GM13977 (cell line): ENCODE measurements around the gene PRR19.

Experiments
- DNase-seq: peaks from one replicate; pipeline ENCODE4 v3.0.0; 2012; ENCODE audit warnings: low spot score
- in situ Hi-C: fragments of 300-500 bp; cut with MboI; formaldehyde crosslinking; loops from one replicate; pipeline ENCODE4 v1.12.0; 2022; ENCODE audit warnings: low sequenced_read_pairs, low pct_unique_long_range_greater_than_20kb, mixed read lengths, inconsistent platforms; ENCODE audit not compliant: unreplicated experiment
- TF ChIP-seq, protein P1 (sequence below): IDR thresholded peaks from 2 replicates; pipeline ENCODE4 v1.5.1; 2012; ENCODE audit warnings: mild to moderate bottlenecking, control low read depth; ENCODE audit not compliant: insufficient read depth; ENCODE audit errors: extremely low read depth, missing control alignments

Gene PRR19

DNA sequence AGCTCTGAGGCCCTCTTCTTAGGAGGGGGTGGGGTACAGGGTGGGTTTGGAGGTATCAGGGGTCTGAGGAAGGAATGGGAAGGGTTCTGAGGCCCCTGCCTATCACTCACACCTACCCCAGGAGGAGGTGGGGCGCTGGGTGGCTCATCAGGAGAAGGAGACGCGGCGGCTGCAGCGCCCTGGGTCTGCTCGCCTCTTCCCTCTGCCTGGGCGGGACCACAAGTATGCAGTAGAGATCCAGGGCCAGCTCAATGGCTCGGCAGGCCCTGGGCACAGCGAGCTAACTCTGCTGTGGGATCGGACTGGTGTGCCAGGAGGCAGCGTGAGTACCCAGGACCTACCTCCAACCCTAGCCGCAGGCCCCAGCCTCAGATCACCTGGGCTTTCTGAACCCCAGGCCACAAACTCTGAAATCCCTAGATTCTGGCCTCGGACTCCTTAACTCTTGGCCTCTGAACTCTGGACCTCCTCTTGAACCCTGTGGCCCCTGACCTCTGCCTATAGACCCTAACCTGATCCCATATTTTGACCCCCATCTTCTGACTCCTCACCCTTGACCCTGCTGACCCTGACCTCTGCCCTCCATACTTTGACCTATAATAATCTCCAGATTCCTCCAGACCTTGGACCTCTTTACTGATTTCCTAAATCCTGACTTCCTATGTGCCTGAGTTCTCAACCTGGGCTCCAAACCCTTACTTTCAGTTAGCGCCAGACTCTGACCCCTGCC lies 47.6 kb downstream of the PRR19 start:
- TF ChIP-seq, protein P1, sequence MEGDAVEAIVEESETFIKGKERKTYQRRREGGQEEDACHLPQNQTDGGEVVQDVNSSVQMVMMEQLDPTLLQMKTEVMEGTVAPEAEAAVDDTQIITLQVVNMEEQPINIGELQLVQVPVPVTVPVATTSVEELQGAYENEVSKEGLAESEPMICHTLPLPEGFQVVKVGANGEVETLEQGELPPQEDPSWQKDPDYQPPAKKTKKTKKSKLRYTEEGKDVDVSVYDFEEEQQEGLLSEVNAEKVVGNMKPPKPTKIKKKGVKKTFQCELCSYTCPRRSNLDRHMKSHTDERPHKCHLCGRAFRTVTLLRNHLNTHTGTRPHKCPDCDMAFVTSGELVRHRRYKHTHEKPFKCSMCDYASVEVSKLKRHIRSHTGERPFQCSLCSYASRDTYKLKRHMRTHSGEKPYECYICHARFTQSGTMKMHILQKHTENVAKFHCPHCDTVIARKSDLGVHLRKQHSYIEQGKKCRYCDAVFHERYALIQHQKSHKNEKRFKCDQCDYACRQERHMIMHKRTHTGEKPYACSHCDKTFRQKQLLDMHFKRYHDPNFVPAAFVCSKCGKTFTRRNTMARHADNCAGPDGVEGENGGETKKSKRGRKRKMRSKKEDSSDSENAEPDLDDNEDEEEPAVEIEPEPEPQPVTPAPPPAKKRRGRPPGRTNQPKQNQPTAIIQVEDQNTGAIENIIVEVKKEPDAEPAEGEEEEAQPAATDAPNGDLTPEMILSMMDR = no peak
- no peak for DNase-seq
- in situ Hi-C loops = no loop called here

DNA sequence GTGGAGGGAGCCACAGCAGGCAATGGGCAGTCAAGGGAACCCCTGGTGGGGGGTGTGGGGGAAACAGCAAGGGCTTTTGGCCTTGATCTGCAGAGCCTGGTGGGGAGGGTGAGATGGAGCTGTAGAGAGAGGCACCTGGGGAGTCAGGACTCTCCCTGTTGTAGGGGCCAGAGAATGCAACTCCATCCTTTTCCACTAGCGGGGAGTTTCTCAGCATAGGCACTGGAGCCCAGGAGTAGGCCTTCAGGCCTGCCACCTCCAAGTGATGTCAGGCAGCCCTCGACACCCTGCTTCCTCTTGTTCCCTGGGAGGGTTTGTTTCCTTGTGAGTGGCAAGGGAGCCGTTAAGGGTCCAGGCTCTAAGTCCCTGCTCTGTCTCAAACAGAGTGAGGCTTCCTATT lies 48.5 kb downstream of the PRR19 start:
- DNase-seq = no peak
- TF ChIP-seq, protein P1 = no peak
- in situ Hi-C loops = no loop called here

DNA sequence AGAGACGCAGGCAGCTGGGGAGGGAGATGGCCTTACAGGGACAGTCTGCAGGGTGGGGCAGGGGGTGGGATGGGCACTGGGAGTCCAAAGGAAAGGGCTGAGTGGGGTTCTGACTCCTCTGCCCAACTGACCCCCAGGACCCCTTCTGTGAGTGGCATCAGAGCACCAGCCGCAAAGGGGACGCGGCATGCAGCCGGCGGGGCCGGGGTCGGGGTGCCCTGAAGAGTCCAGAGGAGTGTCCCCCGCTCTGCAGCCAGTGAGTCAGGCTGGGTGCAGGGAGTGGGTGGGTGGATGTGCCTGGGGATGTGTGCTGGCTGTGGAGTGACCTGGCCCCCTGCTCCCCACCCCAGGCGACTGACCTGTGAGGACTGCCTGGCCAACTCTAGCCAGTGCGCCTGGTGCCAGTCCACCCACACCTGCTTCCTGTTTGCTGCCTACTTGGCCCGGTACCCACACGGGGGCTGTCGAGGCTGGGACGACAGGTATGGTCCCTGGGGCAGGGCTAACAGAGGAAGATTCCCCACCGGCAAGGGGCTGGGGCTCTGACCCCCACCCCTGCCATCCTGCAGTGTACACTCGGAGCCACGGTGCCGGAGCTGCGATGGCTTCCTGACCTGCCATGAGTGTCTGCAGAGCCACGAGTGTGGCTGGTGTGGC lies 49.3 kb downstream of the PRR19 start:
- TF ChIP-seq, protein P1 = no peak
- no peak for DNase-seq
- in situ Hi-C loops = no loop called here

DNA sequence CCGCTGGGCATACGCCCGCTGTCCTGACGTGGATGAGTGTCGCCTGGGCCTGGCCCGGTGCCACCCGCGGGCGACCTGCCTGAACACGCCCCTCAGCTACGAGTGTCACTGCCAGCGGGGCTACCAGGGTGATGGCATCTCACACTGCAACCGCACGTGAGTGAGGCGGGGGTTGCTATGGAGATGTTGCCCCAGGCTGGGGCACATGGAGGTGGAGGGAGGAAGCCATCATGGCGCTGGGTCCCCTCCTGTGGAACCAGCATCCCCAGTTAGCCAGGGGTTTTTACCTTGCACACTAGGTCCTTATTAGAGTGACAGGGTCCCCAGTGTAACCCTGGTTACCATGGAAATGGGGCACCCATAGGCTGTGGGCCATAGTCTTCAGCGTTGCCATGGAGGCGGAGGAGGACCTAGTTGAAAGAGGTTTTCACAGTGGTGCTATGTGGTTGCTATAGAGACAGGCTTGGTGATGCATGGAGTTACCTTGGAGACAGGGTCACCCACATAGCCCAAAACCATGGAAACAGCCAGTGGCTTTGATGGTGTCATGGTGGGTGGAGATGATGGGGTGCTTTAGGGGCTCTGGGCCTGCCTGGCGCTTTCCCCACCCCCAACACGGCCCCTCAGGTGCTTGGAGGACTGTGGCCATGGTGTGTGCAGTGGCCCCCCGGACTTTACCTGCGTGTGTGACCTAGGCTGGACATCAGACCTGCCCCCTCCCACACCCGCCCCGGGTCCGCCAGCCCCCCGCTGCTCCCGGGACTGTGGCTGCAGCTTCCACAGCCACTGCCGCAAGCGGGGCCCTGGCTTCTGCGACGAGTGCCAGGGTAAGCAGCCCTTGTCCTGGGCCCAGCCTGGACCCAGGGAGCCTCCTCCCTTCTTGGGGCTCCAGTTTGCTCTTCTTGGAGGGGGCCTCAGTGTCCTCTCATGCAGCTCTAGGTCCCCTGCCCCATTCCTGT lies 50.6 kb downstream of the PRR19 start:
- TF ChIP-seq, protein P1 = no peak
- DNase-seq = peak; percentile 84
- in situ Hi-C loops = no loop called here

DNA sequence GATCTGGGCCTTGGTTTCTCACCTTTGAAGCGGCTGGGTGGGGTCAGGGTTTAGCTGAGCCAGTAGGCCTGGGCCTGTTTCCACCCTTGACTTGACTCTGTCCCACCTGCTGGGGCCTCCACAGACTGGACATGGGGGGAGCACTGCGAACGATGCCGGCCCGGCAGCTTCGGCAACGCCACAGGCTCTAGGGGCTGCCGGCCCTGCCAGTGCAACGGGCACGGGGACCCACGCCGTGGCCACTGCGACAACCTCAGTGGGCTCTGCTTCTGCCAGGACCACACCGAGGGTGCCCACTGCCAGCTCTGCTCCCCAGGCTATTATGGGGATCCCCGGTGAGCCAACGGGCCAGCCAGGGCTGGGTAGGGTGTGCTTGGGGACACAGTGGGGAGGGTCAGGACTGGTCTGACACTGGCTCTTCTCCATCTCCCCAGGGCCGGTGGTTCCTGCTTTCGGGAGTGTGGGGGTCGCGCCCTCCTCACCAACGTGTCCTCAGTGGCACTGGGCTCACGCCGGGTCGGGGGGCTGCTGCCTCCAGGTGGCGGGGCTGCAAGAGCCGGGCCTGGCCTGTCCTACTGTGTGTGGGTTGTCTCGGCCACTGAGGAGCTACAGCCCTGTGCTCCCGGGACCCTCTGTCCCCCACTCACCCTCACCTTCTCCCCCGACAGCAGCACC lies 51.5 kb downstream of the PRR19 start:
- in situ Hi-C loops = no loop called here
- TF ChIP-seq, protein P1 = no peak
- DNase-seq = no peak

DNA sequence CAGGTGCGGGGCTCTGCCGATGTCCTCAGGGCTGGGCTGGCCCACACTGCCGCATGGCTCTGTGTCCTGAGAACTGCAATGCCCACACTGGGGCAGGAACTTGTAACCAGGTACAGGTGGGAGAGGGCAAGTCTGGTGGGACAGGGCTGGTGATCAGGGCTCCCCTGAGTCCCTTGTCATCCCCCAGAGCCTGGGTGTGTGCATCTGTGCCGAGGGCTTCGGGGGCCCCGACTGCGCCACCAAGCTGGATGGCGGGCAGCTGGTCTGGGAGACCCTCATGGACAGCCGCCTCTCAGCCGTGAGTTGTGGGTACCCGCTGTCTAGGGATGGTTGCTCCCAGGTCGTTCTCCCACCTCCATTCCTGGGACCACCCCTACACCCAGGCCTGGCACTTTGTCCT lies 54.0 kb downstream of the PRR19 start:
- in situ Hi-C loops = no loop called here

More for the DNA sequence above, 54.0 kb downstream of the PRR19 start:
- TF ChIP-seq, protein P1 = no peak
- no peak for DNase-seq
